HG03378 (cell line): Measurements from ENCODE around the gene POLR2L.

ENCODE experiments used
- ATAC-seq: cut with Tn5 transposase; IDR thresholded peaks from one replicate; pipeline ENCODE4 v1.9.1; 2021; ENCODE audit warnings: mild to moderate bottlenecking, moderate library complexity; ENCODE audit not compliant: unreplicated experiment

Gene POLR2L

GRCh38 chr11:839875-840617 is 2.3 kb downstream of the POLR2L start:
- no peak for ATAC-seq

- ATAC-seq = no peak
Observed at GRCh38 chr11:839280-839623, 3.1 kb downstream of the POLR2L start.

- no peak for ATAC-seq
Observed at GRCh38 chr11:838441-839279, 3.7 kb downstream of the POLR2L start.

- ATAC-seq = no peak
Observed at GRCh38 chr11:837990-838307, 4.4 kb downstream of the POLR2L start.

GRCh38 chr11:837189-837989 is 4.9 kb downstream of the POLR2L start:
- ATAC-seq = no peak

GRCh38 chr11:836700-837099 is 5.6 kb downstream of the POLR2L start:
- ATAC-seq = no peak

GRCh38 chr11:836274-836673 is 6.1 kb downstream of the POLR2L start:
- no peak for ATAC-seq

- ATAC-seq = no peak
Observed at GRCh38 chr11:834371-835316, 7.7 kb downstream of the POLR2L start.

- no peak for ATAC-seq
Observed at GRCh38 chr11:833849-834311, 8.4 kb downstream of the POLR2L start.

- no peak for ATAC-seq
Observed at GRCh38 chr11:833114-833791, 9.1 kb downstream of the POLR2L start.

GRCh38 chr11:832529-833113 is 9.7 kb downstream of the POLR2L start, which contains the start of gene CD151:
Gene CD151 (plus strand): TSS chr11:832952. CDS start chr11:836070, 3,118 bp downstream.
- ATAC-seq = no peak

GRCh38 chr11:831961-832528 is 10.3 kb downstream of the POLR2L start:
- no peak for ATAC-seq

- ATAC-seq = no peak
Observed at GRCh38 chr11:831118-831864, 11.0 kb downstream of the POLR2L start.

- ATAC-seq = no peak
Observed at GRCh38 chr11:830295-831117, 11.8 kb downstream of the POLR2L start.

- ATAC-seq = no peak
Observed at GRCh38 chr11:829847-830294, 12.5 kb downstream of the POLR2L start.

GRCh38 chr11:829176-829846 is 13.0 kb downstream of the POLR2L start:
- no peak for ATAC-seq
